ENCODE measurements around the gene FOSL2.

DNA sequence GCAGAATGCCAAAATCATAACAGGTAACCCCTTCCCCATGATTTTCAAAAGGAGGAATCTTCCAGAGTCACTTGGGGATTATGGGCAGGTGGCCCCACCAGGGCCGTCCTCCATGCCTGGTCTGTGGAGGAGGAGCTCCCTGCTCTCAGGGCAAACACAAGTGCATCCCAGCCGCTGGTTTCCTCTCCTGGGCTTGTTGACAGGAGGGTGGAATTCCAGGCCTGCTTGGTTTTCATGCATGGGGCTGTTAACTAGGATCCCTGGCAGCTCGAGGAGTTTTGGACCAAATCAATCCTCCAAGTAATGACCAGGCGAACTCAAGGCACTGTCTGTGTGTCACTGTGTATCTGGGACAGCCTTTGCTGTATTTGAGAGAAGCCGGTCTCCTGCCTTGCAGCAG lies 45.3 kb downstream of the FOSL2 start:
- TF ChIP-seq, protein P1, sequence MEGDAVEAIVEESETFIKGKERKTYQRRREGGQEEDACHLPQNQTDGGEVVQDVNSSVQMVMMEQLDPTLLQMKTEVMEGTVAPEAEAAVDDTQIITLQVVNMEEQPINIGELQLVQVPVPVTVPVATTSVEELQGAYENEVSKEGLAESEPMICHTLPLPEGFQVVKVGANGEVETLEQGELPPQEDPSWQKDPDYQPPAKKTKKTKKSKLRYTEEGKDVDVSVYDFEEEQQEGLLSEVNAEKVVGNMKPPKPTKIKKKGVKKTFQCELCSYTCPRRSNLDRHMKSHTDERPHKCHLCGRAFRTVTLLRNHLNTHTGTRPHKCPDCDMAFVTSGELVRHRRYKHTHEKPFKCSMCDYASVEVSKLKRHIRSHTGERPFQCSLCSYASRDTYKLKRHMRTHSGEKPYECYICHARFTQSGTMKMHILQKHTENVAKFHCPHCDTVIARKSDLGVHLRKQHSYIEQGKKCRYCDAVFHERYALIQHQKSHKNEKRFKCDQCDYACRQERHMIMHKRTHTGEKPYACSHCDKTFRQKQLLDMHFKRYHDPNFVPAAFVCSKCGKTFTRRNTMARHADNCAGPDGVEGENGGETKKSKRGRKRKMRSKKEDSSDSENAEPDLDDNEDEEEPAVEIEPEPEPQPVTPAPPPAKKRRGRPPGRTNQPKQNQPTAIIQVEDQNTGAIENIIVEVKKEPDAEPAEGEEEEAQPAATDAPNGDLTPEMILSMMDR (IDR thresholded peaks at IDR 0.05): no peak
- no peak for TF ChIP-seq POLR2A (IDR thresholded peaks at IDR 0.05)

Measured in Peyer's patch (tissue), 4 donors.